ENCODE results near the gene ZNF526. TPM values are rescaled to one million over a fixed set of nuclear protein-coding genes. Genes with fewer than 3 reads are reported as not detected.

Gene ZNF526
- total RNA-seq, 1 experiment from 2014 or later, result 13.1 TPM

- H4K20me1 ChIP-seq (ENCODE audit: insufficient read depth), result peaks cover 3% of the 10 kb centered on the region; the same call in 1 of the 2 replicates
- no peaks in the 10 kb centered on the region for H3K9me3 ChIP-seq (ENCODE audit: control insufficient read depth in 1 of 2, insufficient read depth in 1 of 2, low read depth in 1 of 2, low read length in 2 of 2)
- H3K9me2 ChIP-seq (ENCODE audit: insufficient read depth), result no peaks in the 10 kb centered on the region
- ChIA-PET POLR2A (interaction anchor here (0.8 to 1.9 kb wide), 3 partner anchors 9 to 149 kb away, joined by 3 to 6 read pairs (median 4); partner anchors contain the start of gene ERF), RAD21 (ENCODE audit: low non-redundant PET in 1 of 2, low total read pairs in 2 of 2, uncharacterized antibody in 2 of 2, unreplicated experiment in 2 of 2) (interaction anchor here (0.6 to 1.8 kb wide), 5 partner anchors 23 to 141 kb away, joined by 3 to 9 read pairs (median 5); no protein-coding TSS in a partner anchor), CTCF (interaction anchor here (0.9 to 3.8 kb wide), 16 partner anchors 9 to 193 kb away, joined by 3 to 63 read pairs (median 4); partner anchors contain the start of genes CIC, PAFAH1B3, POU2F2 and PRR19)
- H3K79me2 ChIP-seq (ENCODE audit: insufficient read depth, low read length), result peaks cover 33% of the 10 kb centered on the region
- no peak for DNase-seq (ENCODE audit: low read depth, low spot score)
- ATAC-seq, result no peak
- 0 out of 2 replicates have a peak overlapping the region, but pooled peaks have one; percentile 14 for H3K9ac ChIP-seq (ENCODE audit: low read length)
- peaks cover 0 to 7% of the 10 kb centered on the region in 2 experiments; a peak in 1 of 4 replicates for H3K36me3 ChIP-seq (ENCODE audit: control insufficient read depth in 1 of 2, insufficient read depth in 2 of 2, low read length in 2 of 2)
- no TSS peak for BruUV-seq (replicated peaks)
- H3K4me2 ChIP-seq (ENCODE audit: low read length), result peak overlapping the region; percentile 20; the same call in 1 of the 2 replicates
- no peaks in the 10 kb centered on the region for H3K27me3 ChIP-seq (ENCODE audit: insufficient read depth, low read length)
- H3K4me1 ChIP-seq (ENCODE audit: control insufficient read depth in 1 of 2, insufficient read depth in 2 of 2, low read length in 2 of 2), result peaks cover 18 to 41% of the 10 kb centered on the region in 2 experiments
- intact Hi-C loops (cut with micrococcal nuclease), result loop anchor here (1.0 to 2.0 kb wide), 3 partner anchors 32 to 114 kb away; no protein-coding TSS in a partner anchor
- H3K4me3 ChIP-seq (replicated peaks in 1 of 2; ENCODE audit: low read depth in 1 of 2, low read length in 2 of 2), result no peak overlapping the region
- peak overlapping the region; percentile 41 for H3K27ac ChIP-seq (ENCODE audit: low read depth, low read length)
- H2AFZ ChIP-seq (ENCODE audit: low read depth, low read length, poor library complexity, severe bottlenecking), result no peak overlapping the region
- no peak for TF ChIP-seq EZH2phosphoT487 (IDR thresholded peaks at IDR 0.05; ENCODE audit: borderline replicate concordance)
- TF ChIP-seq ZFX (IDR thresholded peaks at IDR 0.05), result no peak
- TF ChIP-seq CTCF (IDR thresholded peaks at IDR 0.05 in 2 of 3, conservative IDR thresholded peaks at IDR 0.05 in 1 of 3; ENCODE audit: borderline replicate concordance in 1 of 3, insufficient read depth in 1 of 3, low read depth in 2 of 3, low read length in 2 of 3), result no peak
- no peak for TF ChIP-seq MAX (IDR thresholded peaks at IDR 0.05)
- TF ChIP-seq YY1 (IDR thresholded peaks at IDR 0.05; ENCODE audit: extremely low read depth, insufficient replicate concordance, low read depth, low read length), result no peak
- no peak for TF ChIP-seq FOSL1 (IDR thresholded peaks at IDR 0.05; ENCODE audit: low read depth)
- no peak for TF ChIP-seq CBX3 (IDR thresholded peaks at IDR 0.05; ENCODE audit: low read depth)
- no peak for TF ChIP-seq ATF3 (IDR thresholded peaks at IDR 0.05)
Measured at GRCh38 chr19:42246922-42247639, 27.0 kb downstream of the ZNF526 start.
